Calu3 (cell line): Measurements from ENCODE around the gene CHAD. TPM values are rescaled to one million over a fixed set of nuclear protein-coding genes. Genes with fewer than 3 reads are reported as not detected.
A peak's percentile ranks its signal among the peaks of the same experiment; 100 is the strongest.

ENCODE experiments used
- BruUV-seq: library from RNA; stranded (reverse); fragments of 400-500 nt; replicated peaks from 2 replicates; lab custom pipeline; 2021; lab: Mats Ljungman, UMichigan
- CTCF ChIA-PET: fragments of 300-600 bp; sonication (Branson Sonifier 250); formaldehyde crosslinking; loops from one replicate; lab custom pipeline; 2022; ENCODE audit warnings: antibody characterized with exemption; lab: Charles Lee
- DNase-seq: peaks from one replicate; pipeline ENCODE4 v3.0.0; 2022
- H3K27ac Mint-ChIP-seq: one replicate; pipeline ENCODE4 v1.8.0; 2022; ENCODE audit warnings: mixed read lengths; ENCODE audit not compliant: unreplicated experiment
- H3K27me3 Mint-ChIP-seq: one replicate; pipeline ENCODE4 v1.8.0; 2022; ENCODE audit warnings: mixed read lengths; ENCODE audit not compliant: unreplicated experiment
- H3K36me3 Mint-ChIP-seq: one replicate; pipeline ENCODE4 v1.8.0; 2022; ENCODE audit warnings: mild to moderate bottlenecking, moderate library complexity, mixed read lengths; ENCODE audit not compliant: insufficient read depth, unreplicated experiment
- H3K4me1 Mint-ChIP-seq: one replicate; pipeline ENCODE4 v1.8.0; 2022; ENCODE audit warnings: mild to moderate bottlenecking, low read depth, mixed read lengths; ENCODE audit not compliant: unreplicated experiment
- H3K4me3 Mint-ChIP-seq: one replicate; pipeline ENCODE4 v1.8.0; 2022; ENCODE audit warnings: mild to moderate bottlenecking, low read depth, moderate library complexity, mixed read lengths; ENCODE audit not compliant: unreplicated experiment
- H3K9me3 Mint-ChIP-seq: one replicate; pipeline ENCODE4 v1.8.0; 2022; ENCODE audit warnings: low read depth, mixed read lengths; ENCODE audit not compliant: unreplicated experiment
- intact Hi-C: fragments of 100-400 bp; cut with micrococcal nuclease; formaldehyde crosslinking; loops from one replicate; pipeline ENCODE4 v1.10.0; 2022; ENCODE audit not compliant: unreplicated experiment
- total RNA-seq: library from RNA; stranded (reverse); gene quantifications from 2 replicates; pipeline ENCODE4 v1.2.3, GENCODE V29; 2022
- TF ChIP-seq, protein P1 (sequence below): fragments of 200-600 bp; IDR thresholded peaks from one replicate; pipeline ENCODE4 v1.8.0; 2022; ENCODE audit warnings: antibody characterized with exemption; ENCODE audit not compliant: unreplicated experiment

The CHAD gene
- total RNA-seq, 1 experiment from 2014 or later: not detected

DNA sequence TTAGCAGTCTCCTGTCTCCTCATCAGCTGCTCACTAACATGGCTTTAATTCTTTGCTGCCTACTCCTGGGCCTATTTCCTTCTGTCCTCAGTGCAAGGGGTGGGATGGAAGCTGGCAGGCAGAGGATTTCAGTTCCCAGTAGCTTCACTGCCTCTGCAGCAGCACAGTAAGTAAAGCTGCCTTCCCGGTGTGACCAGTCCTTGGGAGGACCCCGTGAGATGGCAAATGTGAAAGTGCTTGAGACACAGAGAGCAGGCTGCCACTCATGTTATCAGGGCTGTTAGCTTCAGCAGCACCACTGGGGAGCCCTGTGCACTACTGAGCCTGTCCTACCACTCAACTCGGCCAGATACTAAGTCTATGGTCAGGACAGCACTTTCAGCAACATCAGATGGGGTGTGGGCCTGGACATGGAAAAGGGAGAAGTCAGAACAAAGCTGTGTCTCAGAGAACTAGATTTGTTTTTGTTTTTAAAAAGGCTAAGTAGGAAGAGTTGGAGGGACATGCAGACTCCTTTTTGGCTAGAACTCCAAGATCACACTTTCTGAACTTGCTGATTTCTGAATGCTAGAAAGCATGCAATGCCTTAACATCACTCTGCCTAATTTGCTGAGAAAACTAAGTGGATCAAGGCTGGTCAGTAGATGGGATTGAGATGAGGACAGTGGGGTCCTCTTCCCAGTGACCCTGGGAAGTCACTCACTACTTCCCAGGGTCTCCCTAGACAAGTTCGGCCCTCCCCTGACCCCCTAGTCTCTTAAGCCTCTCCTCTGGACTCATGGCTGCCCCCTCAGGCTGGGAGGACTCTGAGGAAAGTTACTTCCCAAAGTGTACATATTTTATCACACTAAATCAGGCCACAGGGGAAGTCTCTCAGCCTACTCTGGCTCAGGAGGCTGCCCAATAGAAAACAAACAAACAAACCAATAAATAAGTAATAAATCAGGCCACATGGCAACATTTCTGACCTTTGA is 41.6 kb downstream of the CHAD start:
- BruUV-seq: TSS peak; percentile 42
- Mint-ChIP-seq H3K4me3 (peak overlapping the region; percentile 87), H3K27me3 (no peaks in the 10 kb centered on the region), H3K4me1 (peaks cover 65% of the 10 kb centered on the region), H3K9me3 (no peaks in the 10 kb centered on the region), H3K27ac (no peak overlapping the region), H3K36me3 (peaks cover 46% of the 10 kb centered on the region)
- CTCF ChIA-PET: interaction anchor here (0.5 to 2.2 kb wide), 9 partner anchors 13 to 1173 kb away, joined by 3 to 20 read pairs (median 5); partner anchors contain the start of gene LRRC59
- intact Hi-C loops: loop anchor here (1.0 to 2.0 kb wide), 2 partner anchors 14 to 31 kb away; no protein-coding TSS in a partner anchor
- TF ChIP-seq, protein P1, sequence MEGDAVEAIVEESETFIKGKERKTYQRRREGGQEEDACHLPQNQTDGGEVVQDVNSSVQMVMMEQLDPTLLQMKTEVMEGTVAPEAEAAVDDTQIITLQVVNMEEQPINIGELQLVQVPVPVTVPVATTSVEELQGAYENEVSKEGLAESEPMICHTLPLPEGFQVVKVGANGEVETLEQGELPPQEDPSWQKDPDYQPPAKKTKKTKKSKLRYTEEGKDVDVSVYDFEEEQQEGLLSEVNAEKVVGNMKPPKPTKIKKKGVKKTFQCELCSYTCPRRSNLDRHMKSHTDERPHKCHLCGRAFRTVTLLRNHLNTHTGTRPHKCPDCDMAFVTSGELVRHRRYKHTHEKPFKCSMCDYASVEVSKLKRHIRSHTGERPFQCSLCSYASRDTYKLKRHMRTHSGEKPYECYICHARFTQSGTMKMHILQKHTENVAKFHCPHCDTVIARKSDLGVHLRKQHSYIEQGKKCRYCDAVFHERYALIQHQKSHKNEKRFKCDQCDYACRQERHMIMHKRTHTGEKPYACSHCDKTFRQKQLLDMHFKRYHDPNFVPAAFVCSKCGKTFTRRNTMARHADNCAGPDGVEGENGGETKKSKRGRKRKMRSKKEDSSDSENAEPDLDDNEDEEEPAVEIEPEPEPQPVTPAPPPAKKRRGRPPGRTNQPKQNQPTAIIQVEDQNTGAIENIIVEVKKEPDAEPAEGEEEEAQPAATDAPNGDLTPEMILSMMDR: peak; percentile 8
- DNase-seq: peak; percentile 60

DNA sequence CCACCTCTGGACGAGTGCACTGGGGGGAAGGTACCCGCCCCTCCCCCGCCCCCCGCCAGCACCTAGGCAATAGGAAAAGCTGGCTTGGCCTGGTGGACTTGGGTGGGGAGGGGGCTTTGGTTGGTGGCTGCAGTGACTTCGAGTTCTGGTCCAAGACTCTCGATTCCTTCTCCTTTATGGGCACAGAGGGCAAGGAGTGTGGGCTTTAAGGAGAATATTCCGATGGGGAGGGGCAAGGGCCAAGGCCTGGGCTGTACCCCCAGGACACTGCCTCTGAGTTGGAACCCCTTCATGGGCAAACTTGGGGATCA is 42.3 kb downstream of the CHAD start:
- DNase-seq: no peak
- Mint-ChIP-seq H3K4me3 (peak overlapping the region; percentile 87), H3K27me3 (no peaks in the 10 kb centered on the region), H3K27ac (no peak overlapping the region), H3K4me1 (peaks cover 71% of the 10 kb centered on the region), H3K9me3 (no peaks in the 10 kb centered on the region), H3K36me3 (peaks cover 46% of the 10 kb centered on the region)
- TF ChIP-seq, protein P1: no peak
- CTCF ChIA-PET: interaction anchor here (0.5 to 2.2 kb wide), 8 partner anchors 14 to 64 kb away, joined by 3 to 20 read pairs (median 4); partner anchors contain the start of gene LRRC59
- no TSS peak for BruUV-seq
- intact Hi-C loops: loop anchor here (2.0 kb wide), 1 partner anchor 14 kb away; no protein-coding TSS in a partner anchor

DNA sequence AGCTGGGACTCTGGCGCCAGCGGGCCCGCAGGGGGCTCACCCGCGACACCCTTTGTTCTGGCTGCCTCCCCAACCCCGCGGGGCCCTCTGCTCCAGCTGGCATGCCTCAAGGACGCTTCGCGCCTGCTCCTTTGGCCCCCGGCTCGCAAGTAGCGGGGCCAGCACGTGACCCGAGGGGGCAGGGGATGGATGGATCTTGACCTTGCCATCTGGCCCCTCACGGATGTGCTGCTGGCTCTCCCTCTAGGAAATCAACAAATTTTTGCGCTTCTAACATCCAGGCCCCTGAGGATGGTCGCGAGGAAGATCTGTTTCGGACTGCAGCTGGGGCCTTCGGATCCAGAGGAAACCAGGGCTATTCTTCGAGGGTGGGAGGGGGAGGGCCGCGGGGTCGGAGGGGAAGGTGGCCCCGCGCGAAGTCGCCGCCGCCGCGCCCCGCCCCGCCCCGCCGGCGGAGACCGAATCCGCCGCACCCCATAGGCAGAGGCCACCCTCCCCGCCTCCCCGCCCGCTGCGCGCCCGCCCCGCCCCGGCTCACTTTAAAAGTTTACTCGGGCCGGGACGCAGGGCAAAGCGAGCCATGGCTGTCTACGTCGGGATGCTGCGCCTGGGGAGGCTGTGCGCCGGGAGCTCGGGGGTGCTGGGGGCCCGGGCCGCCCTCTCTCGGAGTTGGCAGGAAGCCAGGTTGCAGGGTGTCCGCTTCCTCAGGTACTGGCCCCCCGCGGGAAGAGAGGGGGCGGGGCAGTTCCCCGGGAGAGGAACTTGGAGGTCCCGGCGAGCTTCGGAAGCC is 42.8 kb downstream of the CHAD start, which contains the start of gene ACSF2:
Gene ACSF2, plus strand, starts transcription at position 537 of the 790 bp plus-strand sequence. Its CDS starts 44 bp downstream, at position 581.
- Mint-ChIP-seq H3K4me1 (peaks cover 73% of the 10 kb centered on the region), H3K27ac (peak within 1 kb of the TSS; percentile 88), H3K9me3 (no peaks in the 10 kb centered on the region), H3K27me3 (no peaks in the 10 kb centered on the region), H3K4me3 (peak within 1 kb of the TSS; percentile 87), H3K36me3 (peaks cover 46% of the 10 kb centered on the region)
- peak; percentile 87 for DNase-seq
- intact Hi-C loops: loop anchor here (2.0 kb wide), 1 partner anchor 15 kb away; no protein-coding TSS in a partner anchor
- TSS peak; percentile 75 for BruUV-seq
- TF ChIP-seq, protein P1: no peak
- CTCF ChIA-PET: interaction anchor here (0.5 to 5.4 kb wide), 8 partner anchors 14 to 342 kb away, joined by 3 to 36 read pairs (median 4); partner anchors contain the start of gene LRRC59
